HepG2 (cell line): Measurements from ENCODE around the gene DMRTC1B.

Experiments
- CTCF ChIP-seq: sonication (generic); formaldehyde crosslinking; IDR thresholded peaks from 2 replicates; pipeline ENCODE4 v1.5.0; 2020; ENCODE audit warnings: mild to moderate bottlenecking, missing genetic modification reagents, moderate library complexity
- KAT7 ChIP-seq: IDR thresholded peaks from 2 replicates; pipeline ENCODE4 v1.6.1; 2018; ENCODE audit warnings: borderline replicate concordance, missing compliant biosample characterization

- TF ChIP-seq KAT7 (CRISPR knock-in tag) = no peak
- no peak for TF ChIP-seq CTCF (CRISPR knock-in tag)
Measured at GRCh38 chrX:72727846-72728245, 48.8 kb upstream of the DMRTC1B start.
